Right atrium auricular region (tissue), 2 donors: Measurements from ENCODE around the gene PID1. TPM values are rescaled to one million over a fixed set of nuclear protein-coding genes. Genes with fewer than 3 reads are reported as not detected.

Experiments used
- DNase-seq: peaks from one replicate; pipeline ENCODE4 v3.0.0-alpha.2; 2019; ENCODE audit warnings: low spot score
- H3K27ac ChIP-seq, 2 donors: fragments of 200-600 bp; sonication (generic); 1 replicate in 1 of 2; 2 replicates in 1 of 2; pipeline ENCODE4 v1.5.1; 2016 to 2019
- H3K27me3 ChIP-seq, 2 donors: fragments of 200-600 bp; sonication (generic); one replicate each; pipeline versions ENCODE4 v1.5.1 to v1.6.0; 2017 to 2019
- H3K36me3 ChIP-seq: fragments of 200-600 bp; sonication (generic); one replicate; pipeline ENCODE4 v1.5.1; 2016
- H3K4me1 ChIP-seq, 2 donors: fragments of 200-600 bp; sonication (generic); one replicate each; pipeline versions ENCODE4 v1.5.1 to v1.6.0; 2017 to 2019
- H3K4me3 ChIP-seq, 2 donors: fragments of 200-600 bp; sonication (generic); 1 replicate in 1 of 2; 2 replicates in 1 of 2; pipeline ENCODE4 v1.5.1; 2017 to 2019; ENCODE audit warnings: mild to moderate bottlenecking in 1 of 2, moderate library complexity in 1 of 2
- H3K9me3 ChIP-seq, 2 donors: fragments of 200-600 bp; sonication (generic); one replicate each; pipeline ENCODE4 v1.5.1; 2019
- total RNA-seq, 2 donors: library from RNA; depleted of rRNA; stranded (reverse); fragments of >200 nt; gene quantifications; one replicate each; pipeline ENCODE4 v1.1.0, GENCODE V29; 2016
- TF ChIP-seq, protein P1 (sequence below), 2 donors: fragments of 200-600 bp; sonication (generic); IDR thresholded peaks; one replicate each; pipeline ENCODE4 v1.5.1; 2019; ENCODE audit warnings: antibody characterized with exemption in 2 of 2

Gene PID1
- total RNA-seq, 2 donors from 2014 or later, result 9.1 to 24.0 TPM

DNA sequence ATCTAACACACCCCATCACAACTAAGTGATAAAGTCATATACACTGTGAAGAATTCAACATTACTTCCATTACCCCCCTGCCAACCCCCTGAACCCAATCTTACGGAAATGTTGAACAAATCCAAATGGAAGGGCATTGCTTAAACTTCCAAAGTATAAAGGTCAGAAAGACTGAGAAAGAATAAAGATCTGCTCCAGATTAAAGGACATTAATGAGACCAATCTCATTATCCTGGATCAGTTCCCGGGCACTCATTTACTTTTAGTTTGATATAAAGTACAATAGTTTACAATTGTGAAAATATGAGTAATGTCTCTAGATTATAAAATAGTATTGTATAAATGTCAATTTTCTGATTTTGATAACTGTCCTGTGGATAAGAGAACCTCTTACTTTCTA, 229.4 kb downstream of the PID1 start:
- H3K27me3 ChIP-seq, result no peaks in the 10 kb centered on the region
- TF ChIP-seq, protein P1, sequence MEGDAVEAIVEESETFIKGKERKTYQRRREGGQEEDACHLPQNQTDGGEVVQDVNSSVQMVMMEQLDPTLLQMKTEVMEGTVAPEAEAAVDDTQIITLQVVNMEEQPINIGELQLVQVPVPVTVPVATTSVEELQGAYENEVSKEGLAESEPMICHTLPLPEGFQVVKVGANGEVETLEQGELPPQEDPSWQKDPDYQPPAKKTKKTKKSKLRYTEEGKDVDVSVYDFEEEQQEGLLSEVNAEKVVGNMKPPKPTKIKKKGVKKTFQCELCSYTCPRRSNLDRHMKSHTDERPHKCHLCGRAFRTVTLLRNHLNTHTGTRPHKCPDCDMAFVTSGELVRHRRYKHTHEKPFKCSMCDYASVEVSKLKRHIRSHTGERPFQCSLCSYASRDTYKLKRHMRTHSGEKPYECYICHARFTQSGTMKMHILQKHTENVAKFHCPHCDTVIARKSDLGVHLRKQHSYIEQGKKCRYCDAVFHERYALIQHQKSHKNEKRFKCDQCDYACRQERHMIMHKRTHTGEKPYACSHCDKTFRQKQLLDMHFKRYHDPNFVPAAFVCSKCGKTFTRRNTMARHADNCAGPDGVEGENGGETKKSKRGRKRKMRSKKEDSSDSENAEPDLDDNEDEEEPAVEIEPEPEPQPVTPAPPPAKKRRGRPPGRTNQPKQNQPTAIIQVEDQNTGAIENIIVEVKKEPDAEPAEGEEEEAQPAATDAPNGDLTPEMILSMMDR (IDR thresholded peaks at IDR 0.05), result no peak
- H3K36me3 ChIP-seq, result no peaks in the 10 kb centered on the region
- H3K27ac ChIP-seq, result no peak overlapping the region
- no peaks in the 10 kb centered on the region for H3K4me1 ChIP-seq
- H3K4me3 ChIP-seq, result no peak overlapping the region
- no peak for DNase-seq
- H3K9me3 ChIP-seq, result no peaks in the 10 kb centered on the region

- no peak for DNase-seq
- H3K36me3 ChIP-seq, result no peaks in the 10 kb centered on the region
- H3K9me3 ChIP-seq, result no peaks in the 10 kb centered on the region
- H3K27ac ChIP-seq, result no peak overlapping the region
- H3K4me1 ChIP-seq, result no peaks in the 10 kb centered on the region
- no peak overlapping the region for H3K4me3 ChIP-seq
- H3K27me3 ChIP-seq, result no peaks in the 10 kb centered on the region
- TF ChIP-seq, protein P1 (IDR thresholded peaks at IDR 0.05), result no peak
Observed at GRCh38 chr2:229037621-229038020, 233.5 kb downstream of the PID1 start.

GRCh38 chr2:229033816-229034215, 237.3 kb downstream of the PID1 start:
- DNase-seq, result no peak
- no peaks in the 10 kb centered on the region for H3K9me3 ChIP-seq
- no peak overlapping the region for H3K27ac ChIP-seq
- TF ChIP-seq, protein P1 (IDR thresholded peaks at IDR 0.05), result no peak
- no peaks in the 10 kb centered on the region for H3K4me1 ChIP-seq
- no peaks in the 10 kb centered on the region for H3K27me3 ChIP-seq
- H3K36me3 ChIP-seq, result no peaks in the 10 kb centered on the region
- H3K4me3 ChIP-seq, result no peak overlapping the region

DNA sequence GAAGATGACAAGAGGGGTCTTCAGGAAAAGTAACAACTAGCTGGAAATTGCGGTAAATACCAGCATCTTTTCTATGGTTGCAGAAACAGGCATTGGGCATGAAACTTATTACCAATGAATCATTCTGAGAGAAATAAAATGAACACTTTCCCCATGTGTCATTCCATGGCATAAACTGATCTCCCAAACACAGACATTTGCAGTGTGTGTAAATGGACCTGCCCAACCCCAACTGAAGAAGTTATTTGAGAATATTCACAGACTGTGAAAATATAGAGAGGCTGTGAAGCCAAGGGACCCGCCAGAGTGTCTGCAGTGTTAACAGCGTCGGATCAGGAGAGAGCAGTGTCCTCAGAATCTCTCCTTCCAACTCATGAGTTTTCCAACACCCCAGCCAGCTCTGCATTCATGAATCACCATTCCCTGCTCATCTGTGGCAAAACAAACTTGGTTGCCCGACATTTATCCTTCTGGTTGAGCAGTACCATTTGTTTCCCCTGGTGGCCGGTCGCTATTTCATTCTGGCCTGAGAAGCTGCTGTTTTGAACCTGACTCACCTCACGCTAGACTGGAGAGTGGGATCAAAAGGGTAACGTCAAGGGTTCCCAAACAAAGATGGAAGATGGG, 238.4 kb downstream of the PID1 start:
- no peak overlapping the region for H3K27ac ChIP-seq
- no peak for DNase-seq
- no peak overlapping the region for H3K4me3 ChIP-seq
- no peaks in the 10 kb centered on the region for H3K9me3 ChIP-seq
- no peaks in the 10 kb centered on the region for H3K4me1 ChIP-seq
- H3K27me3 ChIP-seq, result no peaks in the 10 kb centered on the region
- TF ChIP-seq, protein P1 (IDR thresholded peaks at IDR 0.05), result no peak
- H3K36me3 ChIP-seq, result no peaks in the 10 kb centered on the region

GRCh38 chr2:229027353-229028105, 243.6 kb downstream of the PID1 start:
- Histone ChIP-seq H3K4me3 (no peak overlapping the region), H3K9me3 (no peaks in the 10 kb centered on the region), H3K4me1 (no peaks in the 10 kb centered on the region), H3K36me3 (no peaks in the 10 kb centered on the region), H3K27ac (no peak overlapping the region), H3K27me3 (no peaks in the 10 kb centered on the region)
- no peak for DNase-seq
- TF ChIP-seq, protein P1 (IDR thresholded peaks at IDR 0.05), result no peak
